Raji (cell line): Measurements from ENCODE around the gene TXLNB.

Source experiments
- POLR2A ChIP-seq: IDR thresholded peaks from 2 replicates; pipeline ENCODE4 v1.6.1; 2011; ENCODE audit warnings: low read depth, low read length, control low read depth; ENCODE audit not compliant: insufficient read depth

TXLNB gene

DNA sequence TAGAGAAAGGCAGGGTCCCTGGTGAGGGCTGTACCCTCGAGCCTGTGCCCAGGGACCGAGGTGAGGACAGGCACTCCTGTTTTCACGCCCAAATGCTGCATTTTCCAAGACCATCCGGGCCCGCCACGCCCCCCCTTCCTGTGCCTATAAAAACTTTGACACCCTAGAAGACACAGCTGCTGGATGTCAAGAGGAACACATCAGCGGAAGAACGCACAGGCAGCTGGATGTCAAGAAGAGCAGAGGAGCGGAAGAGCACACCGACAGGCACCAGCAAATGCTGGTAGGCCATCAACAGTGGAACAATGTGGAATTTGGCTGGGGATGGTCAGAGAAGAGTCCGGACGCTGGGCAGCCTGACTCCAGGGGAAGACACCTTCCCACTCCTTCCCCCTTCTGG, 56.1 kb downstream of the TXLNB start:
- no peak for TF ChIP-seq POLR2A

DNA sequence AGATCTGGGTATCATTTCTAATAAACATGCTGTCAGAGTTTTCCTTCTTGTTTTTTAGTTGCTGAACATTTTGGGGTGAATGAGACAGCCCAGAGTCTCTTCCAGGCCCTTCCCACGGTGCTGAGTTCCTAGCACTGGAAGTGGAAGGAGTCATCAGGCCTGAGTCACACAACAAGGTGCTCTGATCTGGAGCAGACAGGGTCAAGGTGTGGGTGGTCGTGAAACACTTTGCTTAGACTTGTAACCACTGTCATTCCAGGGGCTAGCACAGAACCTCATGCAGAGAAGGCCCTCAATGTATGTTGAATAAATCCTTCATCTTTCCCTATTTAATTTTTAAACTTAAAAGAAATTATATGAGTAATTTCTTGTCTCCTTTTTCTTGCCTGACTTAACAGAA, 60.6 kb downstream of the TXLNB start:
- TF ChIP-seq POLR2A, result no peak

DNA sequence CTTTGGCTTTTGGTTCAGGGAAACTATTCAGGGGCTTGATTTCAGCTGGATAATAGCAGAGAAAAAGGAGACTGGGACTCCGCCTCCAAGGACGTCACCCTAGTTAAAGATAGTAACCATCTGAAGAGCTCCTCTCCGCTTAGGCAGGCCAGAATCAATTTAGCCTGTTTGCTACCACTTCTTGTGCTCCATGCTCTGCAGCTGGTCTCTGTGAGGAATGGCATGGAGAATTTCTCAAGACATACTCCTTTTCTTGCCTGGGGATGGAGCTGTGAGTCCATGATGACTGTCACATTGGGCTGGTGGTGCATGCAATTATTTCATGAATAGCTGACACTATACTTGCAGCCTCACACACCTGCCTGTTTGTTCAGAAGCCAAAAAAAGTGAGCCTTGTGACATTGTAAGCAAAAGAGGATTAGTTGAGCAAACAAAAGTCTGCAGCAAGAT, 61.4 kb downstream of the TXLNB start:
- TF ChIP-seq POLR2A, result no peak

DNA sequence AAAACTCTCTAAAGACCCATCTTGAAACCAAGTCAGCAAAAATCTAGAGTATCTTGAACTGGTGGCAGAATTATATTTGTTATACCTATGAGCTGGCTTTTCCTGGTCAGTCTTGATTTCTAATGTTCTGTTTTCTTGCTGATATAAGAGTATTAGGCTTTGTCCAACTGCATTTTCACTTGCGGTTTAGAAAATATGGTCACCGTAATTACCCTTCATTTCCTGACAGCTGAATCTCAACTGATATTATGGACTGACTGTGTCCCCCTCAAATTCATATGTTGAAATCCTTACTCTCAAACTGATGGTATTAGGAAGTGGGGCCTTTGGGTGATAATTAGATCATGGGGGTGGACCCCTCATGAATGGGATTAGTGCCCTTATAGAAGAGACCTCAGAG, 72.1 kb downstream of the TXLNB start:
- TF ChIP-seq POLR2A, result no peak; the same call in 1 of the 2 replicates

DNA sequence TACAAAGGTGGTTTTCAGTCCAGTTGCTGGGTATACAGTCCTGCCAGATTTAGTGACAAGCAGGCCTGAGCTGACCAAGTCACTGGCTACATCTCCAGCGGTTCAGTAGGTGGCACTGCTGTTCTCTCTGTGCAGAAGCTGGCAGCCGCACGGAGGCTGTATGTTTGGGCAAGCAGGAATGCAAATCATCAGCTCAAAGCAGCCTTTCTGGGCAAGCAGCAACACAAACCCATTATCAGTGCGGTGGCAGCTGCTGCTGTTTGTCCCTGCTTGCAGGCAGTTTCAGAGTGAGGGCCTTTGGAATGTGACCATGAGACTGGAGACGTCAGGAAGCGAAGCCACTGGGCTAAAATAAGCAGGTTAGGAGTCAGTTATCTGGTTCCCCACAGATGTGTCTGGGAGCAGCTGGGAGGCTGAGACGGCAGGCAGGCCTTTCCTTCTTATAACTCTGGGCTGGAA, 72.5 kb downstream of the TXLNB start:
- peak; percentile 96 for TF ChIP-seq POLR2A

DNA sequence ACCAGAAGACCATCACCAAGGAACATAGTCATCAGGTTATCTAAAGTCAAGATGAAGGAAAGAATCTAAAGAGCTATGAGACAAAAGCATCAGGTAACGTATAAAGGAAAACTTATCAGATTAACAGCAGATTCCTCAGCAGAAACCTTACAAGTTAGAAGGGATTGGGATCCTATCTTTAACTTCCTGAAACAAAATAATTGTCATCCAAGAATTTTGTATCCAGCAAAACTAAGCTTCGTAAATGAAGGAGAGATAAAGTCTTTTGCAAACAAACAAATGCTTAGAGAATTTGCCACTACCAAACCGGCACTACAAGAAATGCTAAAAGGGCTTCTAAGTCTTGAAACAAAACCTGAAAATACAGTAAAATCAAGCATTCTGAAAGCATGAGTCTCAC, 86.0 kb downstream of the TXLNB start:
- no peak for TF ChIP-seq POLR2A

DNA sequence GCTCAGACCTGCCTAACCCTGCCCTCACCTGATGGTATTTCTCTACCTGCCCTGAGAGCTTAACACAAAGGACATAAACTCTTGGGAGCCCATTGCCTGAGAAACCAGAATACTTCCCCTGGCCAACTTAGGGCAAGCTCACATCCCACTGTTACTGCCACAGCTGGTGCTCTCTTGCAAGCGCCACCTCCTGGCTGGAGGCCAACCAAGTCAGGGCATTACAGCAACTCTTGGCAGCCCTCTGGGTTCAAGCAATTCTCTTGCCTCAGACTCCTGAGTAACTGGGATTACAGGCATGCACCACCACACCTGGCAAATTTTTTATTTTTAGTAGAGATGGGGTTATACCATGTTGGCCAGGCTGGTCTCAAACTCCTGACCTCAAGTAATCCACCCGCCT, 86.8 kb downstream of the TXLNB start:
- no peak for TF ChIP-seq POLR2A

DNA sequence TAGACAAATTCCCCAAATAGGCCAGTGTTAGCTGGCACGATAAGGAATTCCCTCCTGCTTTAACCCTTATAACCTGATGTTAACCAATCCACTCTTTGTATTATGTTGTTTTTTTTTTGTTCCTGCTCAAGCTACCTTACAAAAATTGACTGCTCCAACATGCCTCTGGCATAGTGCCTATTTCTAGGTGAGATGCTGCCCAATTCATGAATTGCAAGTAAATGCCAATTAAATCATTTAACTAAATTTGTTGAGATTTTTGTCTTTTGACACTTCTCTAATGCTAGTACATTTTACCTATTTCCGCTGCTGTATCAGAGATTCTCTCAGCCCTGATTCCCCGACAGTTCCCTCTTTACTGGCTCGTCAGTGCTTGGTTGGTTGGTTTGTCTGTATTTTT, 90.4 kb downstream of the TXLNB start:
- TF ChIP-seq POLR2A, result no peak

DNA sequence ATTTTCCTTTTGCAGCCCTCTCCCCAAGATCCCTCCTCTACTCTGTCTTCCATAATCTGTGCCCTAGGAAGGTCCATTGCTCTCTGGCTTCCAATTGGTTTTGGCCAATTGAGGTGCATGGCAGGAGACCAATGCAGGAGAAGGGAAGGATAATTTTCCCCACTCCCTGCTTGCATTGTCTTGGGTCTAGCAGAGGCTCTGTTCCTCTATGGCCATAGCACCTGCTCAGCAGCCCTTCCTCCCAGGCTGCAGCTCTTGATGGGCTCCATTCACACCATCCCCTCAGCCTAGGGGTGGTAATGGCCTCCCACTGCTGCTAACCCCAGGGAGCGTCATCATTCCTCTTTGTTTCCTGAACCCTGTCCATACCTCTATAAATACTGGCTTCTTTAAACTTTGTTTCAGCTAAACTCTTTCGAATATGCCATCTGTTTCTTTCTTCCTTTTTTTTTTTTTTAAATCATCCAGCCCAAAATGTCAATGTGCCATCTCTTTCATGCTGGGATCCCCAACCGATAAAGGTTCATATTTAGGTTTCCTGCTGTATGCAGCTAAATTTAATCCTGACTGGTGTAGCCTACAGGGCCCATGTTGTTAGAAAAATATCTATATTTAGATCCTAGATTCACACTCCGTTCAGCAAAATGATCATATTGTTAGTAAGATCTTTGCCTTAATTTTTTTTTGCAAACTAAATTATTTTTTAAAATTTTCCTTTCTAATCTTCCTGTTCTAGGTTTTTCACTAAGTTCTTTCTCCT, 93.1 kb downstream of the TXLNB start:
- no peak for TF ChIP-seq POLR2A

DNA sequence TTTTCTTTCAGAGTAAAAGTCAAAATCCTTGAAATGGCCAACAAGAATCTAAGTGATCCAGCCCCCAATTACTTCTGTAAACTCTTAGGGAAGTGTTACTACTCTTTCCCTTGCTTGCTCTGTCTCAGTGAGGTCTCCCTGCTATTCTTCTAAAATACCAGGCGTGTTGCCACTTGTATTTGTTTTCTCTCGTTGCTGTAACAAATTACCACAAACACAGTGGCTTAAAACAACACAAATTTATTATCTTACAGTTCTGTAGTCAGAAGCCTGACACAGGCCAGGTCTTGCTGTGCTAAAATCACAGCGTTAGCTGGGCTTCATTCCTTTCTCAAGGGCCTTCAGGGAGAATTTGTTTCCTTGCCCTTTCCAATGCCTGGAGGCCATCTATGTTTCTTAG, 97.1 kb downstream of the TXLNB start:
- no peak for TF ChIP-seq POLR2A
